Lung (tissue), 12 donors: ENCODE results near the gene NFKBIL1. TPM values are rescaled to one million over a fixed set of nuclear protein-coding genes. Genes with fewer than 3 reads are reported as not detected.
A peak's percentile ranks its signal among the peaks of the same experiment; 100 is the strongest.
"Not testable (repeated sequence)": the region's sequence is repeated elsewhere in the genome, so short reads cannot be mapped to it uniquely, and the experiment has no call there.

Experiments
- ATAC-seq: fragments of 200-7000 bp; cut with Tn5 transposase; one replicate; pipeline ENCODE4 v1.9.1; 2020; ENCODE audit warnings: moderate number of reproducible peaks; ENCODE audit not compliant: insufficient read depth, low FRiP score
- DNase-seq, 3 donors: peaks; one replicate each; pipeline ENCODE4 v3.0.0-alpha.2; 2013 to 2017
- H3K27ac ChIP-seq, 2 donors: one replicate each; pipeline ENCODE4 v1.5.1; 2013; ENCODE audit warnings: mild to moderate bottlenecking in 2 of 2, moderate library complexity in 2 of 2, control low read depth in 1 of 2, inconsistent platforms in 1 of 2, low read depth in 1 of 2, low read length in 1 of 2
- H3K27me3 ChIP-seq, 3 donors: one replicate each; pipeline ENCODE4 v1.5.1; 2013; ENCODE audit warnings: low read length in 2 of 3; ENCODE audit not compliant: control insufficient read depth in 3 of 3, insufficient read depth in 3 of 3
- H3K36me3 ChIP-seq, 4 donors: one replicate each; pipeline ENCODE4 v1.5.1; 2013; ENCODE audit warnings: low read length in 4 of 4, mild to moderate bottlenecking in 1 of 4, moderate library complexity in 1 of 4; ENCODE audit not compliant: control insufficient read depth in 4 of 4, insufficient read depth in 4 of 4
- H3K4me1 ChIP-seq, 5 donors: one replicate each; pipeline ENCODE4 v1.5.1; 2013; ENCODE audit warnings: low read length in 5 of 5, mild to moderate bottlenecking in 2 of 5, moderate library complexity in 1 of 5; ENCODE audit not compliant: control insufficient read depth in 5 of 5, insufficient read depth in 5 of 5
- H3K4me3 ChIP-seq: one replicate; pipeline ENCODE4 v1.5.1; 2013; ENCODE audit warnings: mild to moderate bottlenecking, control low read depth, moderate library complexity
- H3K9ac ChIP-seq, 2 donors: one replicate each; pipeline ENCODE4 v1.5.1; 2013; ENCODE audit warnings: low read length in 2 of 2, control low read depth in 1 of 2; ENCODE audit not compliant: insufficient read depth in 1 of 2
- H3K9me3 ChIP-seq, 4 donors: one replicate each; pipeline ENCODE4 v1.5.1; 2013; ENCODE audit warnings: low read length in 3 of 4, mild to moderate bottlenecking in 1 of 4, moderate library complexity in 1 of 4; ENCODE audit not compliant: control insufficient read depth in 4 of 4, insufficient read depth in 3 of 4
- WGBS, 2 donors: extraction: QIAGEN DNeasy Blood & Tissue Kit; methylation state at CpG; one replicate each; pipeline ENCODE4 v1.1.7; 2013; 5-methylcytosine and 5-hydroxymethylcytosine counted together
- polyA plus RNA-seq, 2 donors: library from polyadenylated mRNA; stranded (reverse); fragments of 200-250 nt; gene quantifications; one replicate each; pipeline ENCODE4 v1.2.1, GENCODE V29; 2013
- total RNA-seq, 2 donors: library from RNA; depleted of rRNA in 1 of 2; stranded (reverse); fragments of >200 nt in 1 of 2; gene quantifications; one replicate each; pipeline ENCODE4 v1.2.1, GENCODE V29; 2014 to 2021
- TF ChIP-seq, protein P1 (sequence below): IDR thresholded peaks from 2 replicates; pipeline ENCODE4 v1.5.1; 2012; ENCODE audit warnings: mild to moderate bottlenecking; ENCODE audit errors: control extremely low read depth, extremely low read depth
- donor health status: control.
- donor health status: control.
- donor health status: Bipolar disorder and iron deficiency.
- donor health status: healthy.
- donor health status: DM: yes; HTN: yes; CAD: no.

NFKBIL1 gene
- total and polyA plus RNA-seq, 4 donors, result 13.5 to 32.2 (median 19.0) TPM

DNA sequence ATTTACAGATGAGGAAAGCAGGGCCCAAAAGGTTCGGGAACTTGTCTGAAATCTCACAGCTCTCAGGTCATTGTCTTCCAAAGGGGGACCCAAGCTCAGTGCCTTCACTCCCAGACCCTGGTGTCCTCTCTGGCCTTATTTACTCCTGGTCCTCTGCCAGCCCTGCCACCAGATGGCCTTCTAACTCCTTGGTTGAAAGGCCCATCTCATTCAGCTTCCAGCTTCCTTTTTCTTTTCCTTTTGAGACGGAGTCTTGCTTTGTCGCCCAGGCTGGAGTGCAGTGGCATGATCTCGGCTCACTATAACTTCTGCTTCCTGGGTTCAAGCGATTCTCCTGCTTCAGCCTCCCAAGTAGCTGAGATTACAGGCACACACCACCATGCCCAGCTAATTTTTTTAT, 4.0 kb downstream of the NFKBIL1 start:
- TF ChIP-seq, protein P1, sequence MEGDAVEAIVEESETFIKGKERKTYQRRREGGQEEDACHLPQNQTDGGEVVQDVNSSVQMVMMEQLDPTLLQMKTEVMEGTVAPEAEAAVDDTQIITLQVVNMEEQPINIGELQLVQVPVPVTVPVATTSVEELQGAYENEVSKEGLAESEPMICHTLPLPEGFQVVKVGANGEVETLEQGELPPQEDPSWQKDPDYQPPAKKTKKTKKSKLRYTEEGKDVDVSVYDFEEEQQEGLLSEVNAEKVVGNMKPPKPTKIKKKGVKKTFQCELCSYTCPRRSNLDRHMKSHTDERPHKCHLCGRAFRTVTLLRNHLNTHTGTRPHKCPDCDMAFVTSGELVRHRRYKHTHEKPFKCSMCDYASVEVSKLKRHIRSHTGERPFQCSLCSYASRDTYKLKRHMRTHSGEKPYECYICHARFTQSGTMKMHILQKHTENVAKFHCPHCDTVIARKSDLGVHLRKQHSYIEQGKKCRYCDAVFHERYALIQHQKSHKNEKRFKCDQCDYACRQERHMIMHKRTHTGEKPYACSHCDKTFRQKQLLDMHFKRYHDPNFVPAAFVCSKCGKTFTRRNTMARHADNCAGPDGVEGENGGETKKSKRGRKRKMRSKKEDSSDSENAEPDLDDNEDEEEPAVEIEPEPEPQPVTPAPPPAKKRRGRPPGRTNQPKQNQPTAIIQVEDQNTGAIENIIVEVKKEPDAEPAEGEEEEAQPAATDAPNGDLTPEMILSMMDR, result peak; percentile 80
- H3K9me3 ChIP-seq, H3K4me3 ChIP-seq, H3K27me3 ChIP-seq, H3K9ac ChIP-seq, ATAC-seq, H3K27ac ChIP-seq: not testable (repeated sequence)
- WGBS, 2 donors, result 14 to 41% methylated on average over 5 of the region's 5 CpGs
- DNase-seq, result peak in 2 of 3 donors; percentile 26 to 49
- Histone ChIP-seq H3K36me3 (peaks cover 0 to 18% (median 7%) of the 10 kb centered on the region in 4 donors), H3K4me1 (peaks cover 0 to 18% (median 4%) of the 10 kb centered on the region in 5 donors)

DNA sequence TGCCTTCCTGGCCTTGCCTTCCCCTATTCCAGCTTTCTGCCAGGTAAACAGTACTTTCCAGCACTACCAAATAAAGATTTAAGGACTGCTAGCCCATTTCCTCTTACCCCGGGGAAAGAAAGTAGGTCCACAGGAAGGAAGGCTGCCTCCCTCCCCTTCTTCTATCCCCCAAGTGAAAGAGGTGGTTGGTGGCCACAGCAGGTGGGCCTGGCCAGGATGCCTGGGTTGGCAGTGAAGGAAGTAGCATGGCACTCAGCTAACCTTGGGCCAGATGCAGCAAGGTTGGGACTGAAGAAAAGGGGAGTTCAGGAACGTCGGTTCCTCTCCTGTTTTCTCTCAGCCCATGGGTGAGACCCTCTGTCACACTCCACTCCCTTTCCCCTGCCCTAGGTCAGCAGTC, 8.9 kb downstream of the NFKBIL1 start:
- Histone ChIP-seq H3K27ac (no peak overlapping the region), H3K27me3 (no peaks in the 10 kb centered on the region), H3K9me3 (no peaks in the 10 kb centered on the region), H3K9ac (no peak overlapping the region), H3K4me1 (peaks cover 0 to 27% (median 0%) of the 10 kb centered on the region in 5 donors), H3K4me3 (no peak overlapping the region), H3K36me3 (peaks cover 6 to 20% (median 14%) of the 10 kb centered on the region in 4 donors)
- WGBS, 2 donors, result 46 to 65% methylated on average over 3 of the region's 3 CpGs
- TF ChIP-seq, protein P1, result no peak
- ATAC-seq, result no peak
- DNase-seq, result no peak

DNA sequence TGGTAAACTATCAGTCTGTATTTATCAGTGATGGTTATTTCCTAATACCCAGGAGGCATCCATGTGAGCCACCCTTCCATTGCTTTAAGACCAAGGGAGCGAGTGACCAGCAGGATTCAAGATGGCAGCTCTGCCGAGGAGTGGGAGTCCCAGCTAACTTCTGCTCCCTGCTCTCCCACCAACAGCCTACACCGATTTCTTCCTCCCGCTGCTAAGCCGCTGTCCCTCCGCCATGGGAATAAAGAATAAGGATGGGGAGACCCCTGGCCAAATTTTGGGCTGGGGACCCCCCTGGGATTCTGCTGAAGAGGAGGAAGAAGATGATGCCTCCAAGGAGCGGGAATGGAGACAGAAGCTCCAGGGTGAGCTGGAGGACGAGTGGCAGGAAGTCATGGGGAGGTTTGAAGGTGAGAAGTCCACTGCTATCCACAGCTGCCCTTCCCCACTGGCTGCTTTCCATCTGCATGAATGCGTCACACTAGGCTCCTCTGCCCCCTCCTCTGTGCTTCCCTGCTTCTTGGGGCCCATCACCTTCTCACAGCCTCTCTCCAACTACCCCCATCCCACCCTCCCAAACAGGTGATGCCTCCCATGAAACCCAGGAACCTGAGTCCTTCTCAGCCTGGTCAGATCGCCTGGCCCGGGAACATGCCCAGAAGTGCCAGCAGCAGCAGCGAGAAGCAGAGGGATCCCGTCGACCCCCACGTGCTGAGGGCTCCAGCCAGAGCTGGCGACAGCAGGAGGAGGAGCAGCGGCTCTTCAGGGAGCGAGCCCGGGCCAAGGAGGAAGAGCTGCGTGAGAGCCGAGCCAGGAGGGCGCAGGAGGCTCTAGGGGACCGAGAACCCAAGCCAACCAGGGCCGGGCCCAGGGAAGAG, 10.3 kb downstream of the NFKBIL1 start:
- Histone ChIP-seq H3K9ac (no peak overlapping the region), H3K4me1 (peaks cover 0 to 27% (median 0%) of the 10 kb centered on the region in 5 donors), H3K27me3 (no peaks in the 10 kb centered on the region), H3K27ac (peak overlapping the region in 1 of 2 donors; percentile 87), H3K9me3 (no peaks in the 10 kb centered on the region), H3K4me3 (no peak overlapping the region), H3K36me3 (peaks cover 6 to 20% (median 14%) of the 10 kb centered on the region in 4 donors)
- TF ChIP-seq, protein P1, result no peak
- no peak for DNase-seq
- WGBS, 2 donors, result 56 to 62% methylated on average over 23 to 24 of the region's 24 CpGs
- no peak for ATAC-seq
